ENCODE results near the gene ONECUT3.

The ONECUT3 gene

GRCh38 chr19:1811942-1812425, 58.7 kb downstream of the ONECUT3 start, which contains the start of gene ATP8B3:
TSS of gene ATP8B3 (minus strand) at chr19:1812276. CDS start at chr19:1811736, 540 bp downstream.
- no peak for TF ChIP-seq CTCF (IDR thresholded peaks at IDR 0.05)

DNA sequence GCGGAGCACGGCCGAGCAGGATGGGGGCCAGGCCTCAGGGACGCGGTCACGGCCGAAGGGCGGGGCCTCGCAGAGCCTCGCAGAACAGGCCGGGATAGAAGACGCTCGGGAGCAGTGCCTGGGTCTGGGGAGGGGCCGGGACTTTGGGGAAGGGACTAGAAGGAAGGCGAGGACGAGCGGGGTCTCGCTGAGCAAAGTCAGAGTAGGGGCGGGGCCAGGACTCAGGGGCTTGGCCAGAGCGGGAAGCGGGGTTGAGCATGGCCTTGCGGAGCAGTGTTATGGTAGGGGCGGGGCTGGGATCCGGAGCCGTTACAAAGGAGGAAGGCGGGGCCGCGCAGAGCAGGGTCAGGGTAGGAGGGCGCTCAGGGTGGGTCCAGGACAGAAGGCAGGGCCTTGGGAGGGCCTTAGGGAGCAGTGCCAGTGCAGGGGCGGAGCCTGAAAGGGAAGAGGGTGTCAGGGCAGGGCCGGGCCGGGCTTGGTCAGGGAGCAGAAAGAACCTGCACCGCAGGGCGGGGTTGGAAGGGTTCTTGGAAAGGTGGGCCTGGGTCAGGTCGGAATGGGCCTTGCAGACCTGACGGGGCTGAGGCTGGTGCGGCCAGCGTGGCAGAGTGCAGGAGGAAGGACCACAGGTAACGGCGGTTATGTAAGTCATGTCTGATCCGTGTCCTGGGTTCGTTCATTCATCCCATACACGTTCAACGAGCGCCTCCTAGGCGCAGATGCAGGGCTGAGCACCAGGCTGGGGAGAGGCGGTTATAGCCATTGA, 59.3 kb downstream of the ONECUT3 start:
- TF ChIP-seq CTCF (IDR thresholded peaks at IDR 0.05) = peak; percentile 83

DNA sequence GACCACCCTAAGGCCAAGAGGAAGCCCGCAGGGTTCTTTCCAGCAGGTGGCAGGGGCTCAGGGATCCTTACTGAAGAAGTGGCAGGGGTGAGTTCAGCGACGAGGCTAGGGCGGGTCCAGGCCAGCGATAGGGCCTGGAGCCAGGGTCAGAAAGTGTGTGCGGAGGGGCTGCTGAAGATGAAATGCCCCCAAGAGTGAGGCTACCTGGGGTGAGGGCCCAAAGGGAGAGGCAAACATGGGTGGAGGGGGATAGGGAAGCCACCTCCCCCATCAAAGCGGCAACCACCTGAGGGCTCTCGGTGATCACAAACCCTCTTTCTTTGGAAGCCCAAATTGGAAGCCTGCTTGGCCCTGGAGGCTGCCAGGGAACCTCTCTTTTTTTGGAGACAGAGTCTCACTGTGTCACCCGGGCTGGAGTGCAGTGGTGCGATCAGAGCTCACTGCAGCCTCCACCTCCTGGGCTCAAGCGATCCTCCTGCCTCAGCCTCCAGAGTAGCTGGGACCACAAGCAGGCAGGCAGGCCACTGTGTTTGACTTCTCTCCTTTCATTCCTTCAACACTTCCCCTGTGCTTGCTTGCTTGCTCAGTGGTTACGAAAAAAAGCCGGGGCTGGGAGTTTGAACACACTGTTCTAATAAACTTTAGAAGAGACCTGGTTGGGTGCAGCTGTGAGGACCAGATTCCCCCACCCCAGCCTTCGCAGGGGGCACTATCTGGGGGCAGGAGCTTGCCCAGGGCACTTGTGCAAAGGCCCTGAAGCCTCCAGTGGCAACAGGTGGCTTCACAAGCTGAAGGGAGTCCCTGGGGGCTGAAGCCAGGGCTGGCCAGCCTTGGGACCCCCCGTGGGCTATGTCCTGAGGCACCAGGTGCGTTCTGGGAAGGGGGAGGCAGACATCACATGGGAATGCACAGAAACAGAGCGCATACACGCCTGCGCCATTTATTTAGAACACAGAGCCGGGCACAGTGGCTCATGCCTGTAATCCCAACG, 60.2 kb downstream of the ONECUT3 start:
- TF ChIP-seq CTCF (IDR thresholded peaks at IDR 0.05) = peak; percentile 34; the same call in 1 of the 2 replicates

DNA sequence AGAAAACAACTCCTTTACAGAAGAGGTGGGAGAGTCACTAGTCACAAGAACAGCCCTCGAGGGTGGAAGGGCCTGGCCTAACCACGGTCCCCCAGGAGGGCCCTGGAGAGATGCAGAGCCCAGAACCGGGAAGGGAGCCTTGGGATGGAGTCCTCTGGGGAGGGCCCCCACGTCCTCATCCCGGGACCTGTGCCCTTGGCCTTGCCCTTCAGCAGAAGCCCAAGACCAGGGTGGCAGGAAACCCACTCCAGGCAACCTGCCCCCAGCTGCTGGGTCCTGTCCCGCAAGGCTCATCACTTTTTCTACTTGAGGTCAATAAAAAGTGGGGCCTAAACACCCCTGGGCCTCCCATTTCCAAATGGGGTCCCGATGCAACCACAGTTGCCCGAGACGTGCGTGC, 61.1 kb downstream of the ONECUT3 start:
- no peak for TF ChIP-seq CTCF (IDR thresholded peaks at IDR 0.05)

- TF ChIP-seq CTCF (IDR thresholded peaks at IDR 0.05) = no peak
Observed at GRCh38 chr19:1814833-1815604, 61.7 kb downstream of the ONECUT3 start.

DNA sequence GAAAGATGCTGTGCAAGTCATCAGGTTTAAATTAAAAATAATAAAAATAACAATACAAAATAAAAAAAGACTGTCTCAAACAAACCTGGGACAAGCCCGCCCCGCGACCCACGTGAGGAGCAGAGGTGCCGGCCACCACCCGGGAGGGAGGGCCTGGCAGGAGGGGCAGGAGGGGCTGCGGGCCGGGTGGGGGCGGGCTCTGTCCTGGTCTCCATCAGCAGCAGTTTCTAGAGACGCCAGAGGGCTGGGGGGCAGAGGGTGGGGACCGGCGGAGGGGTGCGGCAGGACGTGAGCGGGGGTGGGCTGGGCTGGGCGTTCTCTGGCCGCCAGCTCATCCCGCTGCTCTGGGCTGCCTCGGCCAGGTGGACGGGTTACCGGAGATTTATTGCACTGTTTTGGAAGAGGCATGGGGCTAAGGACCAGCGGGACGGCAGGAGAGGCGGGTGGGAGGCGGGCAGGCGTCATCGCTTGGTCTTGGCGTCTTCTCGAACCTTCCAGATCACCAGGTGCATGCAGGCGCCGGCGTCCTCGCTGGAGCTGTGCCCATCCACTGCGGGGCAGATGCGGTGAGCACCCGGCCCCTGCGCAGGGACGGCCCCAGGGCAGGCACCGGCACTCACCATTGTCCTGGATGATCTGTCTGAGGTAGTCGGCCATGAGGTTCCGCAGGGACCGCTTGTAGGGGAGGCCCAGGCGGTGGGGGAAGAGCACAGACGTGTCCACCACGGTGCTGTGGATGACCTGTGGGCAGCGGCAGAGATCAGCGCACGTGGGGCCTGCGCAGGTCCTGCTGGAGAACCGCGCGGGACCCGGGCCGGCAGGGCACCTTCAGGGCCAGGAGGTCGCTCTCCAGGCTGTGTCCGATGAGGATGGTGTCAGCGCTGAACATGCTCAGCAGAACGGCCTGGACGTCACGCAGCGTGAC, 62.6 kb downstream of the ONECUT3 start:
- TF ChIP-seq CTCF (IDR thresholded peaks at IDR 0.05) = no peak
